Natural killer cell (primary cell): Measurements from ENCODE around the gene RFC4. TPM values are rescaled to one million over a fixed set of nuclear protein-coding genes. Genes with fewer than 3 reads are reported as not detected.
"Not testable (repeated sequence)": the region's sequence is repeated elsewhere in the genome, so short reads cannot be mapped to it uniquely, and the experiment has no call there.

Experiments
- ATAC-seq, 3 donors: fragments of 150-1000 bp in 2 of 3; fragments of 200-7000 bp in 1 of 3; cut with Tn5 transposase; 1 replicate in 1 of 3; 2 replicates in 2 of 3; pipeline ENCODE4 v1.10.0; 2021; ENCODE audit warnings: mild to moderate bottlenecking in 2 of 3, moderate library complexity in 2 of 3
- DNase-seq, 2 donors: peaks; one replicate each; pipeline versions ENCODE4 v3.0.0 to v3.0.0-alpha.2; 2013 to 2021; ENCODE audit warnings: mixed read lengths in 1 of 2
- H3K27ac ChIP-seq: one replicate; pipeline ENCODE4 v1.5.1; 2013; ENCODE audit warnings: mild to moderate bottlenecking, low read length
- H3K27me3 ChIP-seq: one replicate; pipeline ENCODE4 v1.6.1; 2013; ENCODE audit warnings: low read length; ENCODE audit not compliant: control insufficient read depth, insufficient read depth
- H3K36me3 ChIP-seq: one replicate; pipeline ENCODE4 v1.6.1; 2013; ENCODE audit warnings: low read length; ENCODE audit not compliant: control insufficient read depth, insufficient read depth
- H3K4me1 ChIP-seq: one replicate; pipeline ENCODE4 v1.6.1; 2013; ENCODE audit warnings: low read length; ENCODE audit not compliant: control insufficient read depth, insufficient read depth
- H3K4me3 ChIP-seq: one replicate; pipeline ENCODE4 v1.5.1; 2013; ENCODE audit warnings: low read length
- H3K9me3 ChIP-seq: one replicate; pipeline ENCODE4 v1.6.1; 2013; ENCODE audit warnings: low read length; ENCODE audit not compliant: control insufficient read depth, insufficient read depth
- H3K27ac Mint-ChIP-seq, 2 donors: one replicate each; pipeline ENCODE4 v1.8.0; 2022; ENCODE audit warnings: mild to moderate bottlenecking in 2 of 2, mixed read lengths in 2 of 2, moderate library complexity in 1 of 2
- H3K27me3 Mint-ChIP-seq, 2 donors: one replicate each; pipeline ENCODE4 v1.8.0; 2022; ENCODE audit warnings: low read depth in 2 of 2, mixed read lengths in 2 of 2
- H3K36me3 Mint-ChIP-seq: one replicate; pipeline ENCODE4 v1.8.0; 2022; ENCODE audit warnings: mixed read lengths
- H3K4me1 Mint-ChIP-seq, 2 donors: one replicate each; pipeline ENCODE4 v1.8.0; 2022; ENCODE audit warnings: mixed read lengths in 2 of 2
- H3K4me3 Mint-ChIP-seq: one replicate; pipeline ENCODE4 v1.8.0; 2022; ENCODE audit warnings: mild to moderate bottlenecking, moderate library complexity, mixed read lengths
- H3K9me3 Mint-ChIP-seq, 2 donors: one replicate each; pipeline ENCODE4 v1.8.0; 2022; ENCODE audit warnings: mixed read lengths in 2 of 2
- CTCF ChIP-seq: fragments of 200-600 bp; IDR thresholded peaks from one replicate; pipeline ENCODE4 v1.8.0; 2022; ENCODE audit warnings: antibody characterized with exemption
- WGBS: methylation state at CpG from one replicate; pipeline ENCODE4 v1.1.7; 2013; ENCODE audit warnings: missing lambda C conversion rate; ENCODE audit not compliant: insufficient coverage; 5-methylcytosine and 5-hydroxymethylcytosine counted together
- intact Hi-C: fragments of 100-400 bp; cut with micrococcal nuclease; formaldehyde crosslinking; loops from one replicate; pipeline ENCODE4 v1.14.2; 2022
- total RNA-seq, 4 donors: library from RNA; stranded (reverse); fragments of 120-200 nt in 1 of 4; gene quantifications; one replicate each; pipeline versions ENCODE4 v1.2.3 to v1.2.4, GENCODE V29; 2013 to 2022

Gene RFC4
- total RNA-seq, 3 donors from 2014 or later (not counting 1 experiment from before 2014, with no cell fraction given) = 16.8 to 21.6 (median 17.3) TPM

- Mint-ChIP-seq H3K4me1 (peaks cover 7 to 15% of the 10 kb centered on the region in 2 donors), H3K9me3 (no peaks in the 10 kb centered on the region), H3K4me3 (peak overlapping the region; percentile 92), H3K36me3 (no peaks in the 10 kb centered on the region), H3K27ac (peak overlapping the region; percentile 87 to 89), H3K27me3 (no peaks in the 10 kb centered on the region)
- intact Hi-C loops = no loop called here
- ATAC-seq (no peak), DNase-seq (peak in 1 of 2 donors; percentile 38)
- Histone ChIP-seq H3K4me3 (no peak overlapping the region), H3K36me3 (peaks cover 7% of the 10 kb centered on the region), H3K9me3 (no peaks in the 10 kb centered on the region), H3K4me1 (peaks cover 19% of the 10 kb centered on the region), H3K27me3 (no peaks in the 10 kb centered on the region), H3K27ac (peak overlapping the region; percentile 76)
- 29% methylated on average over 5 of the region's 5 CpGs for WGBS
- TF ChIP-seq CTCF = no peak
Observed at GRCh38 chr3:186807231-186807630, 949 bp upstream of the RFC4 start.

GRCh38 chr3:186803447-186803846, 2.8 kb downstream of the RFC4 start:
- H3K9me3 ChIP-seq, H3K27ac ChIP-seq, H3K27me3 Mint-ChIP-seq, H3K4me3 Mint-ChIP-seq, H3K27me3 ChIP-seq, H3K27ac Mint-ChIP-seq, H3K36me3 Mint-ChIP-seq, DNase-seq, H3K4me3 ChIP-seq, ATAC-seq, H3K9me3 Mint-ChIP-seq, intact Hi-C loops: not testable (repeated sequence)
- H3K36me3 ChIP-seq = peaks cover 21% of the 10 kb centered on the region
- peaks cover 21 to 26% of the 10 kb centered on the region in 2 donors for H3K4me1 Mint-ChIP-seq
- peaks cover 19% of the 10 kb centered on the region for H3K4me1 ChIP-seq
- WGBS = 97% methylated on average over 4 of the region's 4 CpGs

- no peak overlapping the region for H3K27ac Mint-ChIP-seq
- no peaks in the 10 kb centered on the region for H3K9me3 Mint-ChIP-seq
- Histone ChIP-seq H3K27me3 (no peaks in the 10 kb centered on the region), H3K4me1 (peaks cover 19% of the 10 kb centered on the region), H3K27ac (no peak overlapping the region), H3K4me3 (no peak overlapping the region), H3K9me3 (no peaks in the 10 kb centered on the region), H3K36me3 (peaks cover 28% of the 10 kb centered on the region)
- intact Hi-C loops = no loop called here
- H3K4me3 Mint-ChIP-seq = peak overlapping the region; percentile 25
- peaks cover 22 to 29% of the 10 kb centered on the region in 2 donors for H3K4me1 Mint-ChIP-seq
- DNase-seq (no peak), ATAC-seq (no peak)
- no peak for TF ChIP-seq CTCF
- peaks cover 9% of the 10 kb centered on the region for H3K36me3 Mint-ChIP-seq
- WGBS = 96% methylated on average over 3 of the region's 3 CpGs
- H3K27me3 Mint-ChIP-seq = no peaks in the 10 kb centered on the region
Observed at GRCh38 chr3:186802701-186803100, 3.6 kb downstream of the RFC4 start.

- no peak overlapping the region for H3K27ac ChIP-seq
- Mint-ChIP-seq H3K36me3 (peaks cover 15% of the 10 kb centered on the region), H3K27ac (peak overlapping the region in 1 of 2 donors; percentile 31), H3K9me3 (no peaks in the 10 kb centered on the region), H3K27me3 (no peaks in the 10 kb centered on the region), H3K4me3 (no peak overlapping the region), H3K4me1 (peaks cover 14 to 15% of the 10 kb centered on the region in 2 donors)
- H3K9me3 ChIP-seq = no peaks in the 10 kb centered on the region
- ATAC-seq (peak in 1 of 3 donors; percentile 44), DNase-seq (no peak)
- peaks cover 37% of the 10 kb centered on the region for H3K36me3 ChIP-seq
- H3K27me3 ChIP-seq = no peaks in the 10 kb centered on the region
- WGBS = no CpG with 5 or more reads among the region's 1 CpG
- intact Hi-C loops = no loop called here
- no peak overlapping the region for H3K4me3 ChIP-seq
- H3K4me1 ChIP-seq = peaks cover 3% of the 10 kb centered on the region
- TF ChIP-seq CTCF = no peak
Observed at GRCh38 chr3:186800285-186800684, 6.0 kb downstream of the RFC4 start.
